Smooth muscle cell of bladder (primary cell): ENCODE results near the gene MRM2. TPM values are rescaled to one million over a fixed set of nuclear protein-coding genes. Genes with fewer than 3 reads are reported as not detected.

Experiments used
- total RNA-seq: library from RNA; depleted of rRNA; stranded (reverse); fragments of >200 nt; gene quantifications from 2 replicates; pipeline ENCODE4 v1.2.3, GENCODE V29; 2014

The MRM2 gene
- total RNA-seq, result 12.9 and 17.2 TPM in 2 replicates

GRCh38 chr7:2241580-2242540 lies at the start of gene MRM2, which contains the start of gene NUDT1:
MRM2 (minus strand) TSS chr7:2242205; CDS start chr7:2242169, 36 bp downstream.
NUDT1 (plus strand) TSS chr7:2242226; CDS start chr7:2244575, 2,349 bp downstream.

GRCh38 chr7:2232766-2233520 lies 9.1 kb downstream of the MRM2 start, which contains the start of gene MAD1L1:
MAD1L1 (minus strand) TSS chr7:2232945; CDS start chr7:2230133, 2,812 bp downstream.

Other genes starting within 250 kb of the MRM2 start
- 55.9 and 76.3 TPM in 2 replicates for gene MAD1L1, start 9.3 kb downstream of the MRM2 start, total RNA-seq
- 28.8 and 34.8 TPM in 2 replicates for gene NUDT1, start within 50 bp of the MRM2 start, total RNA-seq
- 8.8 and 13.9 TPM in 2 replicates for gene SNX8, start 72.2 kb upstream of the MRM2 start, total RNA-seq
- gene EIF3B, start 112.6 kb upstream of the MRM2 start, total RNA-seq, result 154 and 207 TPM in 2 replicates
- 2.6 and 7.1 TPM in 2 replicates for gene CHST12, start 161.4 kb upstream of the MRM2 start, total RNA-seq
- gene GRIFIN, start 234.2 kb upstream of the MRM2 start, total RNA-seq, result not detected in 2 replicates